AG08396 (cell line): ENCODE measurements around the gene LBX2.
A peak's percentile ranks its signal among the peaks of the same experiment; 100 is the strongest.
"Not testable (repeated sequence)": the region's sequence is repeated elsewhere in the genome, so short reads cannot be mapped to it uniquely, and the experiment has no call there.

Experiments used
- DNase-seq: peaks from one replicate; pipeline ENCODE4 v3.0.0; 2012; ENCODE audit warnings: low spot score, mixed read lengths

Gene LBX2

GRCh38 chr2:74482801-74483674 is 16.4 kb downstream of the LBX2 start, which contains the start of the genes CCDC142 and TTC31:
CCDC142 (minus strand) TSS chr2:74482998; CDS start chr2:74482837, 161 bp downstream.
TTC31 (plus strand) TSS chr2:74483081; CDS start chr2:74483096, 15 bp downstream.
- DNase-seq, result peak; percentile 92

GRCh38 chr2:74481961-74482800 is 17.2 kb downstream of the LBX2 start:
- DNase-seq, result peak; percentile 44

DNA sequence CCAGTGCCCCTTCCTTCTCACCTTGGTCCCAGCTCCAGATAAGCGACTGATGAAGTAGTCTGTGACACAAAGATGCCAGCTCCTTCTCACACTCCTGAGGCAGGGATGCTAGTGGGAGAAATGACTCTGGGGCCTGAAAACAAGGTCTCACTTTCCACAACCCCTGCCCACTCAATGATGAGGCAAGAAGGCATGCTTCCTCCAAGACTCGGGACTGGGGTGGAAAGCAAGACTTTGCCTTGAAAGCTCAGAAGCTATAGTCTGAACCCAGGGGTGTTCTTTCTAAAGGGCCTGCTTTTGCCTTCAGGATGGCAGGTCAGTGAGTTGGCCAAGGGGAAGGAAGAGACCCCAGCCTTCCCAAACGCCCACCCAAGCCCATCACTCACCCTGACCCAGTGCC is 18.0 kb downstream of the LBX2 start:
- DNase-seq, result no peak

DNA sequence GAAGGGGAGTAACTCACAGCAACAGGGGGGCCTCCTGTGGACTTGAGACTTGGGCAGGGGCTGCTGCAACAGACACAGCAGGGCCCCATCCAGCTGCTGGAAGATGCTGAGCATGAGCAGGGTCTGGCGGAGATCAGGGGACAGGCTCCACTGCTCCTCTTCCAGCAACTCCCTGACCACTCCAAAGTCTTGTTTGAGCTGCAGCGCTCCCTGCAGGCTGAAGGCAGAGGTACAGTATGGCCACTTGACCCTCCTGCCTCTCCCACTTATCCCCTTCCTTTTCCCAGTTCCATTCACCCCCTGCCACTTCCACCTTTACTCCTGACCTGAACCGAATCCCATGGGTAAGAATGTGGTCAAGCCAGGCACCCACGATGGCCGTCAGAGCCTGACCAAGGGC is 24.5 kb downstream of the LBX2 start:
- DNase-seq, result no peak

- no peak for DNase-seq
Measured at GRCh38 chr2:74474481-74474880, 24.9 kb downstream of the LBX2 start.

GRCh38 chr2:74472945-74473258 is 26.5 kb downstream of the LBX2 start:
- DNase-seq, result no peak

DNA sequence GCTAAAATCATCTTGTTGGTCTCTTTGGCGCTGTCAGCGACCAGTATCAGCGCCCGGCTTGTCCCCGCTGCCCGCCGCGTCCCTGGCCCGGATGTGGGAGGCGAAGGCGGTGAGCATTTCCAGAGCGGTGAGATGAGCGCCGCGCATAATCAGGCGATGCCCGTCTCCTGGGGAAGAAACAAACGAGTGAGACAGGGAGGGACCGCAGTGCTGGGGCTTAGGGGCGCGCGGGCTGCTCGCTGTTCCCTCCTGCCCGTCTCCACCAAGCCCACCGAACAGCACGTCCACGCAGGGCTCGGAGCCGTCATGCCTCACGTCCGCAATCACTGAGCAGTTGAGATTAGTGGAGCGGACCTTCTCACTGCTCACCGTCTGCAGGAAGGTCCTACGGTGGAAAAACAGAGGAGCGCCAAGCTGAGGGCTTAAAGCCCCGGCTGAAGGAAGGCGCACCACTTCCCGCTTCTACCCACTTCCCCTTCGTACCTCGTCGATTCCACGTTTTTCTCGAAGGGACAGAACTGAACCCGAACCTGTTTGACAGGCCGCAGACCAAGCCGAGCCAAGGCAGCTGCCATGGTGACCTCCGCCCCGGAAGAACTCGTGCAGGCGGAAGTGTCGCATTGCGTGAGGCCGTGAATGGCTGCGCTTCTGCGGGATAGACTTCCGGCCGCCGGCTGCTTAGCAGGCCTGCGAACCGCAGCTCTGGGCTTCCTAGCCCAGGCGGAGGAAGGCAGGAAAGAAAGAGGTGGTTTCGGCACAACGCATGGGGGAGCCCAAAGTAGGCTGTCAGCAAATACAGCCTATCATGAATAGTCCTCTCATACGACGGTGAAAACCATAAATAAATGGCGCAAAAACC is 27.1 kb downstream of the LBX2 start, which contains the start of gene MRPL53:
TSS of gene MRPL53 (minus strand) at position 595 of the 859 bp plus-strand sequence. CDS start at position 575, 20 bp downstream.
- DNase-seq, result peak; percentile 85

- no peak for DNase-seq
Measured at GRCh38 chr2:74471332-74472065, 27.9 kb downstream of the LBX2 start.

- not testable (repeated sequence) for DNase-seq
Measured at GRCh38 chr2:74470742-74471141, 28.7 kb downstream of the LBX2 start.

DNA sequence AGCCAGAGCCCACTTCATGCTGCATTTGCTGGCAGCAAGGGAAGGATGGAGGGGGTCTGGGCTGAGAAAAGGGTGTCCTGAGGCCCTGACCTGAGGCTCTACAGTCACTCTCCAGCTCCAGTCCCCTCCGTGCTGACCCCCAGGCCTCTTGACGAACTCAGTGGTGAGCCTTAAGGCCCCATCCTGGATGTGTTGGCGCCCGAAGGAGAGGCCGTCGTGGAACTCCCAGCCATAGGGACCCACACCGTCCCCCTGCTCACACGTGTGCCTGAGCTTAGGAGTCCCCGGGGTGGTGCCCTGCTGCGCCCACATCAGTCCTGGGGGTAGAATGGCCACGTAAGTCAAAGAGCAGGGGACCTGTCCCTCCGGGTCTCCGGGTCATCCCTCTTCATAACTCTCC is 35.0 kb downstream of the LBX2 start:
- no peak for DNase-seq

GRCh38 chr2:74462786-74463105 is 36.7 kb downstream of the LBX2 start:
- no peak for DNase-seq

DNA sequence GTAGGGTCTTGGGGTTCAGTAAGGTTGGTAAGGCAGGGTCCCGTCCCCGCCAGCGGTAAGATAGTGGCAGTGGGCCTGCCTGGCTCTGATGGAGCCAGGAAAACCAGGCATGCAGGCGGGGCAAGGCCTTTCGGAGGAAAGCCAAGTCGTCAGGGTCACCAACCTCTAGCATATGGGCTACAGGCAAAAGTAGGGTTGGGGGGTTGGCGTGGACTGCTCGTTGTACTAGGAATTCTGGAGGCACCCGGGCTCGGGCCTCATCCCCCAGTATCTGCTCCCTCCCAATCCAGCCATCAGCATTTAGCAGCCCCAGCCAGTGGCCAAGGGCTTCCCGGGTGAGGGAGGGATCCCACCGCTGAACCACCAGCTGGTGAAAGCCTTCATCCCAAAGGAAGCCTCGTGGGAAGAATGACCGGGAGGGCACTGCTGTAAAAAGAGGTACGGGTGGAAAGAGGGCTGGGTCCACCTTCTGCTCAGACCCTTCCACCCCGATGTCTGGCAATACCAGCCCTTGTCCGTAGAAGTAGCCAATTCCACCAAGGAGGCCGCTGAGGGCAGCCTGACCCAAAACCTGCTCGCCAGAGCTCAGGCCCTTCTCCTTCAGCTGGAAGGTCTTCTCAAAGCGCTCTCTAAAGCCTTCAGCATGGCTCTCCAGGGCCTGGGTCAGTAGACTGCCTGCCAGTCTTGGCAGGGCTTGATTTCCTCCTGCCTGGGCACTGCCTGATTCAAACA is 37.2 kb downstream of the LBX2 start:
- no peak for DNase-seq

- DNase-seq, result no peak
Measured at GRCh38 chr2:74461187-74462053, 38.0 kb downstream of the LBX2 start.

DNA sequence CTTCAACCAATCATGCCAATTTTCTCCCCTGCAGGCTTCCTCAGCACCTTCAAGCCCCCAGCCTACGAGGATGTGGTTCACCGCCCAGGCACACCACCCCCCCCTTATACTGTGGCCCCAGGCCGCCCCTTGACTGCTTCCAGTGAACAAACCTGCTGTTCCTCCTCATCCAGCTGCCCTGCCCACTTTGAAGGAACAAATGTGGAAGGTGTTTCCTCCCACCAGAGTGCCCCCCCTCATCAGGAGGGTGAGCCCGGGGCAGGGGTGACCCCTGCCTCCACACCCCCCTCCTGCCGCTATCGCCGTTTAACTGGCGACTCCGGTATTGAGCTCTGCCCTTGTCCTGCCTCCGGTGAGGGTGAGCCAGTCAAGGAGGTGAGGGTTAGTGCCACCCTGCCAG is 39.2 kb downstream of the LBX2 start:
- not testable (repeated sequence) for DNase-seq

GRCh38 chr2:74459503-74460118 is 39.8 kb downstream of the LBX2 start:
- not testable (repeated sequence) for DNase-seq

- DNase-seq, result no peak
Measured at GRCh38 chr2:74458938-74459363, 40.5 kb downstream of the LBX2 start.

- peak; percentile 99 for DNase-seq
Measured at GRCh38 chr2:74458132-74458937, 41.1 kb downstream of the LBX2 start, which contains the start of gene WBP1. WBP1 (plus strand) TSS chr2:74458438; CDS start chr2:74458603, 165 bp downstream.

DNA sequence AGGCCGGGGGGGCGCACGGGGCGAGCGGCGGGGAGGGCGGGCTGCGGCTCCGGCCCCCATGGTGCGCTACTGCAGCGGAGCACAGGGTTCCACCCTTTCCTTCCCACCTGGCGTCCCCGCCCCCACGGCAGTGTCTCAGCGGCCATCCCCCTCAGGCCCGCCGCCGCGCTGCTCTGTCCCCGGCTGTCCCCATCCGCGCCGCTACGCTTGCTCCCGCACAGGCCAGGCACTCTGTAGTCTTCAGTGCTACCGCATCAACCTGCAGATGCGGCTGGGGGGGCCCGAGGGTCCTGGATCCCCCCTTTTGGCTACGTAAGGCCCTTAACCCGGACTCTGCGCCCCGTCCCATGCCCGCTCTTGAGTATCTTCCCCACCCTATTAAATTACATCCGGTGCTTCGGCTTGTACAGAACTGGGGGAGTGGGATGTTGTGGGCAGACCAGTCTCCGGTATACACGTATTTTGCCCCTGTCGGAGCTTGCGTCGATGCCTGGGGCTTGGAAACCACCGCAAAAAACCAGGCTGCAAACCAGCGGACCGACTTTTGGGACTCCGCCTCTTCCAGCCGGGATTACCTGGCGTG is 41.8 kb downstream of the LBX2 start:
- DNase-seq, result no peak
